Astrocyte of the spinal cord (primary cell): ENCODE results near the gene CCDC148.
A peak's percentile ranks its signal among the peaks of the same experiment; 100 is the strongest.

Source experiments
- DNase-seq: peaks from one replicate; pipeline ENCODE4 v3.0.0; 2011; ENCODE audit warnings: low read depth, low spot score
- H3K4me3 ChIP-seq: 2 replicates; pipeline ENCODE4 v1.5.1; 2011; ENCODE audit warnings: low read depth, mild to moderate bottlenecking, low read length, moderate library complexity
- in situ Hi-C: cut with HindIII; loops from 2 replicates; pipeline ENCODE4 v1.10.0; 2017; ENCODE audit warnings: low sequenced_read_pairs
- TF ChIP-seq, protein P1 (sequence below): IDR thresholded peaks from 2 replicates; pipeline ENCODE4 v1.5.1; 2012; ENCODE audit warnings: low read depth, mild to moderate bottlenecking, low read length, inconsistent platforms

The CCDC148 gene

DNA sequence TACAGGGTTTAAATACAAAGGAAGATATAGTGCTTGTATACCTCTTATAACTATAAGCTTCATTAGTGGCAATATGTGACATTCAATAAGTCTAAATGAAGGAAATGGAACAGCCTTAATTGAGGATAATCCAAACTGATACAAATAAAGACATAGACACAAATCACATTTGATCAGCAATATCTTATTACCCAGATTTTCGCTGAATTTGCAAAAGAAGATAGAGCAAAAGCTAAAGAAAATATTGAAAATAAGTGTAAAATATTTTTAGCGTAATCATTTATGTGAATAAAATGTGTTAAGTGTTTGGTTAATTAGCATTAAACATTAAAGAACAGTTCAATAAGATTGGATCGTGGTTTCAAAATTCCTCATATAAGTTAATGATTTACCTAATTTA, 51.2 kb downstream of the CCDC148 start:
- in situ Hi-C loops = no loop called here

DNA sequence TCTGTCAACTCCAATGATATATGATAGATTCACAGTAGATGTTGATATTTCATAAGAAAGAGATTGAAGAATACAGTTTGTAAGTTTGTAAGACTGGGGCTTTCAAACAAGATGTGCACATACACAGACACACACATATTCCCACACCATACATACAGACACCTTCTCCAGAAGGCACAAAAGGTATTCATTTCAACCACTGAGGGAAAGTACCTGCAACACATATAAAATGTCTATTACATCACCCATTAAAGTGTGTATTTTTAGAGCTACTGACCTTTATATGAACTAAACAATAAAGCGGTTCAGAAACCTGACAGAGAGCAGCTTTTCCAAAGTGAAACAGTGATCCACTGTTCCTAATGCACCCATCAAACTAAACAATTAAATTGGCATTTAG, 53.3 kb downstream of the CCDC148 start:
- H3K4me3 ChIP-seq = no peak overlapping the region
- DNase-seq = no peak
- in situ Hi-C loops = no loop called here
- TF ChIP-seq, protein P1, sequence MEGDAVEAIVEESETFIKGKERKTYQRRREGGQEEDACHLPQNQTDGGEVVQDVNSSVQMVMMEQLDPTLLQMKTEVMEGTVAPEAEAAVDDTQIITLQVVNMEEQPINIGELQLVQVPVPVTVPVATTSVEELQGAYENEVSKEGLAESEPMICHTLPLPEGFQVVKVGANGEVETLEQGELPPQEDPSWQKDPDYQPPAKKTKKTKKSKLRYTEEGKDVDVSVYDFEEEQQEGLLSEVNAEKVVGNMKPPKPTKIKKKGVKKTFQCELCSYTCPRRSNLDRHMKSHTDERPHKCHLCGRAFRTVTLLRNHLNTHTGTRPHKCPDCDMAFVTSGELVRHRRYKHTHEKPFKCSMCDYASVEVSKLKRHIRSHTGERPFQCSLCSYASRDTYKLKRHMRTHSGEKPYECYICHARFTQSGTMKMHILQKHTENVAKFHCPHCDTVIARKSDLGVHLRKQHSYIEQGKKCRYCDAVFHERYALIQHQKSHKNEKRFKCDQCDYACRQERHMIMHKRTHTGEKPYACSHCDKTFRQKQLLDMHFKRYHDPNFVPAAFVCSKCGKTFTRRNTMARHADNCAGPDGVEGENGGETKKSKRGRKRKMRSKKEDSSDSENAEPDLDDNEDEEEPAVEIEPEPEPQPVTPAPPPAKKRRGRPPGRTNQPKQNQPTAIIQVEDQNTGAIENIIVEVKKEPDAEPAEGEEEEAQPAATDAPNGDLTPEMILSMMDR = no peak

More for the DNA sequence above, 51.2 kb downstream of the CCDC148 start:
- TF ChIP-seq, protein P1 = no peak
- DNase-seq = no peak
- H3K4me3 ChIP-seq = no peak overlapping the region

DNA sequence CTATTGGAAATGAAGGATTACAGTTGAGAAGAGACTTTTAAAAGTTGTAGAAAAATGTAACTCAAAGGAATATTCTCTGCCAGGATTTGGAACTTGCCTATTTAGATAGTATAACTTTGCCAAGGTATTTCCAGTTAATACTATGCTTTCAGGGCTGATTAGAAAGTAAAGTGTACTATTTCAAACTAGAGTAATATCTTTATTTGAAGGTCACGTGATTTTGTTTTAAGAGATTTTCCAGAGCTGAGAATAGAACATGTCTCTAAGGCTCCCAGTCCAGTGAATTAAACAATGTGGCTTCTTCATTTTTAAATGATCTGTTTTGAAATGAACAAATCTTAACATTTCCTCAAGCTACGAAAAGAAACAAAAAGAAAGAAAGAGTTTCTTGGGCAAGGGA, 53.9 kb downstream of the CCDC148 start:
- no peak for DNase-seq
- no peak overlapping the region for H3K4me3 ChIP-seq
- in situ Hi-C loops = no loop called here
- TF ChIP-seq, protein P1 = no peak

DNA sequence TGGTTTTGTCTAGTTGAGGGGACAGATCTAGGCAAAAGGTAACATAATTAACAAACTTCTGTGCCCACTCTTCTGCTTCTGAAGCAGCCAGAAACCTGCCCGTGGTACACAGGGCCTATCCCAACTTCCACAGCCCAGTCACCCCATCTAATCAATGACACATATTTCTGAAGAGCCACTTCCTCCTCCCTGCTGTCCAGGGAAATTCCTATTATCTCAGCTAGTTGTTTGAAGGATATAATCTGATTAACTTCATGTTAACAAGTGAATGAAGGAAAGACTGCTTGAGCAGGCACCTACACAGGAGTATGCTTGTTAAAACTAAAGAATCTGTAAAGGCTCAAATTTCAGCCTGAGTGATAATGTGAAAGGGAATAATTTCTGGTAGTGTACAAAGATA, 61.4 kb downstream of the CCDC148 start:
- no peak overlapping the region for H3K4me3 ChIP-seq
- TF ChIP-seq, protein P1 = no peak
- in situ Hi-C loops = no loop called here
- DNase-seq = peak; percentile 20

DNA sequence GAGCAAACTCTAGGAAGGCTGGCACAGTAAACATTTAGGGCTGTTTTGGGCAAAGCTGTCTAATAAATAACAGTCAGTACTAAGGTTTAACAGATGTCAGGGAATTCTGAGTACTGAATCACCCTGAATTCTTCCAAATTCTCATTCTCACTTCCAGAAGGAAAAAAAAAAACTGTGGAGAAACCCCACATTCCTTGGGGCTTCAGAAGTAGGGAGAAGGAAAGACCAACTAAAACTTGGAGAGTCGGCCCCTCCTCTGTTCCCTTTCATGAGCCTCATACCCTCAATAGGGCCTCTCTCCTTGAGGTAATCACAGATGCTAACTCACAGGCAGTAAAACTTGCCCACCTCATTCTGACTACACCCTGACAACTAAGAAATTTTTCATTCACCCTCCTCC, 62.1 kb downstream of the CCDC148 start:
- TF ChIP-seq, protein P1 = no peak
- in situ Hi-C loops = no loop called here
- no peak for DNase-seq
- H3K4me3 ChIP-seq = no peak overlapping the region

DNA sequence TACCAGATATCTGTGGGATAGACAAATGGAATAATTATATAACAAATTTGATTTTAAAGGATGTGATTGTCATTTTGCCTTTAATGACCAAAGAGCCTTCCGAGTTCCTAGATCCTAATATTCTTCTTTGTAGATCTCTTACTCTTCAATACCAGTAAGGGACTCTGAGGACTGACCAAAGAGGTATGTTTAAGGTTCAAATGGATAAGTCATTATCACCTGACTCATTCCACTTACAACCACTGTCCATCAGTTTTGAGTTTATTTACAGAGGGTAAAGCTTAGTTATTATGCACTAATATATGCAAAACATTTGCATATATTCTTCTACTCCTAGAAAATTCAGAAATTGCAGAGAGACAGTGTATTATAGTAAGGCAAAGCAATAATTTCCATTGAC, 62.7 kb downstream of the CCDC148 start:
- DNase-seq = no peak
- in situ Hi-C loops = no loop called here
- no peak overlapping the region for H3K4me3 ChIP-seq
- TF ChIP-seq, protein P1 = no peak

DNA sequence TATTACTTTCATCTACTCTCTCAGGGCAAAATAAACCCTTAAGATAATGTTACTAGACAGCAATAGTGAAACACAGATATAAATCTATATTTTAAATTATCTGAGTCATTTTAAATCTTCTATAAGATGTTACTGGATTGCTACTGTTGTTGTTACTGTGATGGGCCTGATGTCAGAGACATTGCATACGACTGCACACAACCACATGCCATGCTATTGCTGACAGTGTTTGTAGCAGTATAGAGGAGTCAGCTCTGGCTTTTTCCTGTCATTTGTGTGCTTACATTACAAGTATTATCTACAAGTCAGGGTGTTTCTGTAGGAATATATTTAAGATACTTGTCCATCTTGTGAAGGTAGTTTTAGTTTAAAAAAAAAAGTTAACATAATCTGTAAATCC, 63.9 kb downstream of the CCDC148 start:
- TF ChIP-seq, protein P1 = no peak
- no peak for DNase-seq
- H3K4me3 ChIP-seq = no peak overlapping the region
- in situ Hi-C loops = no loop called here
